Kidney (tissue), 14 donors: ENCODE measurements around the gene LPIN3. TPM values are rescaled to one million over a fixed set of nuclear protein-coding genes. Genes with fewer than 3 reads are reported as not detected.

Source experiments
- DNase-seq, 5 donors: peaks; one replicate each; pipeline ENCODE4 v3.0.0-alpha.2; 2013 to 2020
- FAIRE-seq: peaks from 2 replicates; lab custom pipeline; 2012; peaks lifted over from hg19 to GRCh38; lab: Jason Lieb, UNC
- H3K27ac ChIP-seq, 2 donors: one replicate each; pipeline ENCODE4 v1.7.0; 2013; ENCODE audit warnings: low read depth in 2 of 2, low read length in 2 of 2, inconsistent platforms in 1 of 2
- H3K27me3 ChIP-seq: one replicate; pipeline ENCODE4 v1.7.1; 2013; ENCODE audit warnings: low read length, inconsistent platforms; ENCODE audit not compliant: control insufficient read depth, insufficient read depth
- H3K36me3 ChIP-seq, 3 donors: one replicate each; pipeline versions ENCODE4 v1.7.0 to v1.7.1; 2013; ENCODE audit warnings: low read length in 3 of 3, control low read depth in 1 of 3, inconsistent platforms in 1 of 3; ENCODE audit not compliant: insufficient read depth in 3 of 3, control insufficient read depth in 2 of 3
- H3K4me1 ChIP-seq, 3 donors: one replicate each; pipeline versions ENCODE4 v1.7.0 to v1.7.1; 2013; ENCODE audit warnings: low read length in 3 of 3, inconsistent platforms in 1 of 3, low read depth in 1 of 3; ENCODE audit not compliant: control insufficient read depth in 2 of 3, insufficient read depth in 2 of 3
- H3K4me3 ChIP-seq, 3 donors: one replicate each; pipeline versions ENCODE4 v1.7.0 to v1.8.1; 2013; ENCODE audit warnings: low read length in 3 of 3, control low read depth in 1 of 3, inconsistent platforms in 1 of 3
- H3K9ac ChIP-seq, 3 donors: one replicate each; pipeline versions ENCODE4 v1.7.0 to v1.7.1; 2013; ENCODE audit warnings: low read length in 3 of 3, control low read depth in 1 of 3, inconsistent platforms in 1 of 3
- H3K9me3 ChIP-seq, 3 donors: one replicate each; pipeline versions ENCODE4 v1.7.0 to v1.7.1; 2013; ENCODE audit warnings: low read length in 3 of 3, control low read depth in 1 of 3, inconsistent platforms in 1 of 3; ENCODE audit not compliant: control insufficient read depth in 2 of 3, insufficient read depth in 1 of 3
- CTCF ChIP-seq: IDR thresholded peaks from 3 replicates; pipeline ENCODE4 v1.5.1; 2012; ENCODE audit warnings: mild to moderate bottlenecking, moderate library complexity, borderline replicate concordance; ENCODE audit not compliant: insufficient read depth; ENCODE audit errors: extremely low read depth
- intact Hi-C: fragments of 100-400 bp; cut with DNase I; formaldehyde crosslinking; loops from one replicate; pipeline ENCODE4 v1.11.1; 2022
- polyA plus RNA-seq: library from polyadenylated mRNA; stranded (reverse); fragments of 350-450 nt; fragmentation: Illumina TruSeq; extraction: RNeasy Lipid Tissue Mini Kit (QIAGEN cat#74804); gene quantifications from one replicate; pipeline ENCODE4 v1.2.3, GENCODE V29; 2014; ENCODE audit warnings: low read depth, low replicate concordance; ENCODE audit not compliant: insufficient read depth
- total RNA-seq: library from RNA; stranded (reverse); fragmentation: NEBNext Ultra II Directional; extraction: Animal tissue kit (Norgen Biotek cat#: 25700); gene quantifications from one replicate; pipeline ENCODE4 v1.2.1, GENCODE V29; 2021
- donor health status: control.
- donor health status: control.
- donor health status: control.
- donor health status: control.
- donor health status: control.
- donor health status: DM: yes; HTN: yes; CAD: no.
- donor health status: Normal renal cell carcinoma (clear cell type).

Gene LPIN3
- total and polyA plus RNA-seq, 2 donors from 2014 or later: 29.4 to 31.6 TPM

GRCh38 chr20:41300383-41300782, 40.2 kb upstream of the LPIN3 start:
- FAIRE-seq: no peak
- no peaks in the 10 kb centered on the region for H3K36me3 ChIP-seq
- no peaks in the 10 kb centered on the region for H3K27me3 ChIP-seq
- H3K4me3 ChIP-seq: no peak overlapping the region
- TF ChIP-seq CTCF: no peak
- H3K4me1 ChIP-seq: peaks cover 0 to 12% (median 9%) of the 10 kb centered on the region in 3 donors
- DNase-seq: no peak
- H3K9ac ChIP-seq: no peak overlapping the region
- no peaks in the 10 kb centered on the region for H3K9me3 ChIP-seq
- H3K27ac ChIP-seq: peak overlapping the region in 1 of 2 donors; percentile 39
- intact Hi-C loops: no loop called here

GRCh38 chr20:41300886-41301285, 39.7 kb upstream of the LPIN3 start:
- Histone ChIP-seq H3K4me3 (no peak overlapping the region), H3K27ac (peak overlapping the region; percentile 13 to 39), H3K9me3 (no peaks in the 10 kb centered on the region), H3K36me3 (no peaks in the 10 kb centered on the region), H3K4me1 (peaks cover 0 to 12% (median 9%) of the 10 kb centered on the region in 3 donors), H3K9ac (no peak overlapping the region), H3K27me3 (no peaks in the 10 kb centered on the region)
- no peak for TF ChIP-seq CTCF
- FAIRE-seq (no peak), DNase-seq (no peak)
- intact Hi-C loops: no loop called here

GRCh38 chr20:41304002-41304401, 36.6 kb upstream of the LPIN3 start:
- no peaks in the 10 kb centered on the region for H3K27me3 ChIP-seq
- peaks cover 0 to 26% (median 17%) of the 10 kb centered on the region in 3 donors for H3K4me1 ChIP-seq
- no peak for FAIRE-seq
- H3K9me3 ChIP-seq: no peaks in the 10 kb centered on the region
- no peak for TF ChIP-seq CTCF
- no peak overlapping the region for H3K4me3 ChIP-seq
- no peak overlapping the region for H3K9ac ChIP-seq
- DNase-seq: no peak
- no peaks in the 10 kb centered on the region for H3K36me3 ChIP-seq
- H3K27ac ChIP-seq: no peak overlapping the region
- intact Hi-C loops: no loop called here

GRCh38 chr20:41304424-41305079, 36.1 kb upstream of the LPIN3 start:
- FAIRE-seq (no peak), DNase-seq (no peak)
- TF ChIP-seq CTCF: no peak
- no peaks in the 10 kb centered on the region for H3K9me3 ChIP-seq
- H3K4me1 ChIP-seq: peaks cover 0 to 32% (median 20%) of the 10 kb centered on the region in 3 donors
- intact Hi-C loops: no loop called here
- no peaks in the 10 kb centered on the region for H3K36me3 ChIP-seq
- H3K27ac ChIP-seq: no peak overlapping the region
- H3K27me3 ChIP-seq: no peaks in the 10 kb centered on the region
- H3K9ac ChIP-seq: no peak overlapping the region
- H3K4me3 ChIP-seq: no peak overlapping the region
